T-helper 2 cell treated with Interferon-gamma antibody and Interleukin-4, amounts not matched to agents 5 μg/mL and 100 μg/mL, for 36 hours (primary cell): Measurements from ENCODE around the gene SLC19A2.

Experiments
- DNase-seq: peaks from one replicate; pipeline ENCODE4 v3.0.0; 2021; ENCODE audit warnings: low spot score
- H3K27ac Mint-ChIP-seq: one replicate; pipeline ENCODE4 v1.8.0; 2021; ENCODE audit warnings: mild to moderate bottlenecking, mixed read lengths
- H3K27me3 Mint-ChIP-seq: one replicate; pipeline ENCODE4 v1.8.0; 2021; ENCODE audit warnings: low read depth, mixed read lengths
- H3K36me3 Mint-ChIP-seq: one replicate; pipeline ENCODE4 v1.8.0; 2021; ENCODE audit warnings: low read depth, mixed read lengths
- H3K4me1 Mint-ChIP-seq: one replicate; pipeline ENCODE4 v1.8.0; 2021; ENCODE audit warnings: low read depth, mixed read lengths
- H3K4me3 Mint-ChIP-seq: one replicate; pipeline ENCODE4 v1.8.0; 2022; ENCODE audit warnings: mild to moderate bottlenecking, moderate library complexity, mixed read lengths
- H3K9me3 Mint-ChIP-seq: one replicate; pipeline ENCODE4 v1.8.0; 2021; ENCODE audit warnings: mixed read lengths

SLC19A2 gene

GRCh38 chr1:169451218-169451824 is 34.4 kb downstream of the SLC19A2 start:
- Mint-ChIP-seq H3K4me1 (peaks cover 3% of the 10 kb centered on the region), H3K9me3 (peaks cover 10% of the 10 kb centered on the region), H3K27me3 (peaks cover 35% of the 10 kb centered on the region), H3K4me3 (no peak overlapping the region), H3K36me3 (peaks cover 2% of the 10 kb centered on the region), H3K27ac (no peak overlapping the region)
- DNase-seq = no peak

DNA sequence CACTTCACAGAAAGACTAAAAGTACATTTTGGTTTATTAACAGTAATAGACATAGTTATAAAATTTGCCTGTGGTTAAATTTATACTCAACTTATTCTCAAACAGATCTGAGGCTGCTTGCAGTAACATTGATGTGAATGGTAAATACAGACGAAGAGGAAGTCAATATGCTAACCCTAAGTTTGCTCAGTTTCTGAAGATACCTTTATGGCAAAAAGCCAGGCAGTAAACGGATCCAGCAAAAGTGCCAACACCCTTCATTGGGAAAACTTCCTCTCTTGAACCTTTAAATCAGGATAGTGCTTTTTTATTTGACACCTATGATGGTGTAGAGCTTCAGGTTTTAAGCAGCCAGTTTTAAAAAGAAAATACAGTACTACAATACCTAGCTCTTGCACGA is 41.8 kb downstream of the SLC19A2 start:
- no peak overlapping the region for H3K4me3 Mint-ChIP-seq
- H3K36me3 Mint-ChIP-seq = no peaks in the 10 kb centered on the region
- no peak overlapping the region for H3K27ac Mint-ChIP-seq
- DNase-seq = no peak
- H3K27me3 Mint-ChIP-seq = peaks cover 61% of the 10 kb centered on the region
- H3K4me1 Mint-ChIP-seq = no peaks in the 10 kb centered on the region
- no peaks in the 10 kb centered on the region for H3K9me3 Mint-ChIP-seq

- H3K27me3 Mint-ChIP-seq = peaks cover 73% of the 10 kb centered on the region
- peak within 1 kb of the TSS; percentile 97 for H3K4me3 Mint-ChIP-seq
- H3K27ac Mint-ChIP-seq = peak within 1 kb of the TSS; percentile 69
- peaks cover 6% of the 10 kb centered on the region for H3K4me1 Mint-ChIP-seq
- DNase-seq = peak; percentile 70
- H3K36me3 Mint-ChIP-seq = no peaks in the 10 kb centered on the region
- peaks cover 8% of the 10 kb centered on the region for H3K9me3 Mint-ChIP-seq
Observed at GRCh38 chr1:169427081-169427641, 58.6 kb downstream of the SLC19A2 start, which contains the start of gene CCDC181. CCDC181 (minus strand) TSS chr1:169427474; CDS start chr1:169424927, 2,547 bp downstream.

DNA sequence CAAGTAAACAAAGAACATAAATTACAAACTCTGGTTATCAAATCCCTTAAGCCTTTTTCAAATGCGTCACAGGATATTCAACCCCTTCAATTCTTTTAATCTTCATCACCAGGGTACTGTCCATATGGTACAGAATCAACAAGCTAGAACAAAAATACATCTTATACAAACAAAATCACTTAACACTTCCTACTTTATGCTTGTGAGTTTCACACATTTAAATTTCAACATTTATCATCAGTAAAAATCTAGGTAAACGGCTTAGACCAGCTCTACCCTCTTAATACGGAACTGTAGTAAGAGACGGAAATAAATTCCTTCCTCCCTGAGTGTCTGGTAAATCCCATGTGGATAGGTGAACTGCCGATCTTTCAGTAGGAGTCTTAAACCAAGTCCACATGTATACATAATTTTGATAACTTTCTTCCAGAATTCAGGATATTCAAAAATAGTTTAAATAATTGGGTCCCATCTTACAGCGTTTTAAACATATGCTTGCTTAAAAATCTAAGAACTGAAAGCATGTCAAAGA is 59.5 kb downstream of the SLC19A2 start:
- H3K27me3 Mint-ChIP-seq = peaks cover 75% of the 10 kb centered on the region
- no peak overlapping the region for H3K4me3 Mint-ChIP-seq
- no peaks in the 10 kb centered on the region for H3K9me3 Mint-ChIP-seq
- DNase-seq = no peak
- no peaks in the 10 kb centered on the region for H3K36me3 Mint-ChIP-seq
- no peak overlapping the region for H3K27ac Mint-ChIP-seq
- peaks cover 6% of the 10 kb centered on the region for H3K4me1 Mint-ChIP-seq

- no peaks in the 10 kb centered on the region for H3K4me1 Mint-ChIP-seq
- H3K4me3 Mint-ChIP-seq = no peak overlapping the region
- no peak overlapping the region for H3K27ac Mint-ChIP-seq
- H3K36me3 Mint-ChIP-seq = no peaks in the 10 kb centered on the region
- DNase-seq = no peak
- H3K9me3 Mint-ChIP-seq = no peaks in the 10 kb centered on the region
- peaks cover 58% of the 10 kb centered on the region for H3K27me3 Mint-ChIP-seq
Observed at GRCh38 chr1:169421309-169421708, 64.4 kb downstream of the SLC19A2 start.

DNA sequence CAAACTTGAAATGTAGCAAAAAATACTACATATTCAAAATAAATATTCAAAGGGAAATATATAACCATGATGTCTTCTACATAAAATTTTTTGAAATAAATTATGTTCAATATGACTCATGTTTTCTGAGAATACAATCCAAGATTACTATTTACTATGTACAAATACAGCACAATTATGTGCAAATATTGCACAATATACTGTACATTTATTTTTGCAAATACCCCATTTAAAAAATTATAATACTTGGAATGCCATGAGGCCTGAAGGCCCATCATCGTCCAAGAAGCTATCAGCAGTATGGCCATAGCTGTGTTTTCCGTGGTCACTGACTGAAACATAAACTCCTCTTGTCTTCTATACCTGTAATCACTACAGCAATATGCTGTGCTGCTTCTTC is 70.8 kb downstream of the SLC19A2 start:
- Mint-ChIP-seq H3K27ac (no peak overlapping the region), H3K27me3 (peaks cover 31% of the 10 kb centered on the region), H3K4me1 (no peaks in the 10 kb centered on the region), H3K9me3 (peaks cover 2% of the 10 kb centered on the region), H3K4me3 (no peak overlapping the region), H3K36me3 (no peaks in the 10 kb centered on the region)
- DNase-seq = no peak
